Uterus (tissue), 4 donors: Measurements from ENCODE around the gene MPZL3. TPM values are rescaled to one million over a fixed set of nuclear protein-coding genes. Genes with fewer than 3 reads are reported as not detected.

Experiments used
- DNase-seq, 2 donors: peaks; one replicate each; pipeline ENCODE4 v3.0.0-alpha.2; 2019 to 2020
- H3K27ac ChIP-seq, 2 donors: fragments of 200-600 bp; sonication (generic); 1 replicate in 1 of 2; 2 replicates in 1 of 2; pipeline ENCODE4 v1.5.1; 2016 to 2018
- H3K27me3 ChIP-seq, 2 donors: fragments of 200-600 bp; sonication (generic); one replicate each; pipeline ENCODE4 v1.5.1; 2018 to 2019; ENCODE audit warnings: control low read depth in 1 of 2
- H3K36me3 ChIP-seq, 2 donors: fragments of 200-600 bp; sonication (generic); one replicate each; pipeline ENCODE4 v1.5.1; 2019; ENCODE audit warnings: control low read depth in 1 of 2
- H3K4me1 ChIP-seq, 2 donors: fragments of 200-600 bp; sonication (generic); one replicate each; pipeline ENCODE4 v1.5.1; 2018 to 2019; ENCODE audit warnings: control low read depth in 1 of 2
- H3K4me3 ChIP-seq, 2 donors: fragments of 200-600 bp; sonication (generic); 1 replicate in 1 of 2; 2 replicates in 1 of 2; pipeline ENCODE4 v1.5.1; 2018 to 2019; ENCODE audit warnings: mild to moderate bottlenecking in 1 of 2
- H3K9me3 ChIP-seq, 2 donors: fragments of 200-600 bp; sonication (generic); one replicate each; pipeline ENCODE4 v1.5.1; 2019; ENCODE audit warnings: control low read depth in 1 of 2
- CTCF ChIP-seq, 4 experiments: fragments of 200-600 bp in 2 of 4; fragments of 450-650 bp in 2 of 4; sonication (generic) in 2 of 4; IDR thresholded peaks; one replicate each; pipeline ENCODE4 v1.5.1; 2016 to 2019; ENCODE audit warnings: antibody characterized with exemption in 4 of 4, mild to moderate bottlenecking in 2 of 4, moderate library complexity in 1 of 4
- POLR2A ChIP-seq, 2 donors: fragments of 450-650 bp; IDR thresholded peaks; one replicate each; pipeline ENCODE4 v1.6.1; 2016; ENCODE audit warnings: antibody characterized with exemption in 2 of 2, mild to moderate bottlenecking in 1 of 2, moderate library complexity in 1 of 2
- intact Hi-C: fragments of 100-400 bp; cut with DNase I; formaldehyde crosslinking; loops from one replicate; pipeline ENCODE4 v1.15.1; 2023; ENCODE audit warnings: low total_unique reads
- total RNA-seq, 4 donors: library from RNA; depleted of rRNA in 3 of 4; stranded (reverse); fragments of >200 nt in 3 of 4; gene quantifications; one replicate each; pipeline versions ENCODE4 v1.1.0 to v1.2.4, GENCODE V29; 2014 to 2023
- donor health status: DM: yes; HTN: yes; CAD: no.

Gene MPZL3
- total RNA-seq, 4 donors from 2014 or later = 0.26 to 8.3 (median 3.3) TPM

GRCh38 chr11:118291477-118292135, 39.4 kb upstream of the MPZL3 start:
- TF ChIP-seq POLR2A (IDR thresholded peaks at IDR 0.05) = no peak
- no peak for TF ChIP-seq CTCF (IDR thresholded peaks at IDR 0.05)
- Histone ChIP-seq H3K27me3 (no peaks in the 10 kb centered on the region), H3K4me1 (no peaks in the 10 kb centered on the region), H3K36me3 (no peaks in the 10 kb centered on the region), H3K9me3 (no peaks in the 10 kb centered on the region), H3K4me3 (no peak overlapping the region), H3K27ac (no peak overlapping the region)
- intact Hi-C loops = no loop called here
- DNase-seq = no peak

- H3K27ac ChIP-seq = no peak overlapping the region
- intact Hi-C loops = no loop called here
- H3K36me3 ChIP-seq = no peaks in the 10 kb centered on the region
- no peaks in the 10 kb centered on the region for H3K4me1 ChIP-seq
- no peaks in the 10 kb centered on the region for H3K9me3 ChIP-seq
- DNase-seq = peak in 1 of 2 donors; percentile 22
- H3K4me3 ChIP-seq = no peak overlapping the region
- TF ChIP-seq CTCF (IDR thresholded peaks at IDR 0.05) (peak; percentile 6 to 60 (median 36)), POLR2A (IDR thresholded peaks at IDR 0.05) (no peak)
- no peaks in the 10 kb centered on the region for H3K27me3 ChIP-seq
Measured at GRCh38 chr11:118290923-118291322, 38.8 kb upstream of the MPZL3 start.

GRCh38 chr11:118289401-118289800, 37.2 kb upstream of the MPZL3 start:
- Histone ChIP-seq H3K36me3 (no peaks in the 10 kb centered on the region), H3K4me3 (no peak overlapping the region), H3K27ac (no peak overlapping the region), H3K4me1 (no peaks in the 10 kb centered on the region), H3K27me3 (no peaks in the 10 kb centered on the region), H3K9me3 (no peaks in the 10 kb centered on the region)
- TF ChIP-seq POLR2A (IDR thresholded peaks at IDR 0.05) (no peak), CTCF (IDR thresholded peaks at IDR 0.05) (no peak)
- DNase-seq = no peak
- intact Hi-C loops = no loop called here

- no peak overlapping the region for H3K4me3 ChIP-seq
- H3K27me3 ChIP-seq = no peaks in the 10 kb centered on the region
- intact Hi-C loops = no loop called here
- H3K9me3 ChIP-seq = no peaks in the 10 kb centered on the region
- no peak overlapping the region for H3K27ac ChIP-seq
- TF ChIP-seq POLR2A (IDR thresholded peaks at IDR 0.05) = no peak
- no peak for TF ChIP-seq CTCF (IDR thresholded peaks at IDR 0.05)
- DNase-seq = no peak
- no peaks in the 10 kb centered on the region for H3K36me3 ChIP-seq
- H3K4me1 ChIP-seq = no peaks in the 10 kb centered on the region
Measured at GRCh38 chr11:118287006-118287405, 34.8 kb upstream of the MPZL3 start.

GRCh38 chr11:118286545-118286944, 34.4 kb upstream of the MPZL3 start:
- Histone ChIP-seq H3K27ac (no peak overlapping the region), H3K4me1 (no peaks in the 10 kb centered on the region), H3K36me3 (no peaks in the 10 kb centered on the region), H3K9me3 (no peaks in the 10 kb centered on the region), H3K4me3 (no peak overlapping the region), H3K27me3 (no peaks in the 10 kb centered on the region)
- intact Hi-C loops = no loop called here
- TF ChIP-seq CTCF (IDR thresholded peaks at IDR 0.05) (no peak), POLR2A (IDR thresholded peaks at IDR 0.05) (no peak)
- DNase-seq = no peak
